ENCODE results near the gene NAA40.

NAA40 gene

DNA sequence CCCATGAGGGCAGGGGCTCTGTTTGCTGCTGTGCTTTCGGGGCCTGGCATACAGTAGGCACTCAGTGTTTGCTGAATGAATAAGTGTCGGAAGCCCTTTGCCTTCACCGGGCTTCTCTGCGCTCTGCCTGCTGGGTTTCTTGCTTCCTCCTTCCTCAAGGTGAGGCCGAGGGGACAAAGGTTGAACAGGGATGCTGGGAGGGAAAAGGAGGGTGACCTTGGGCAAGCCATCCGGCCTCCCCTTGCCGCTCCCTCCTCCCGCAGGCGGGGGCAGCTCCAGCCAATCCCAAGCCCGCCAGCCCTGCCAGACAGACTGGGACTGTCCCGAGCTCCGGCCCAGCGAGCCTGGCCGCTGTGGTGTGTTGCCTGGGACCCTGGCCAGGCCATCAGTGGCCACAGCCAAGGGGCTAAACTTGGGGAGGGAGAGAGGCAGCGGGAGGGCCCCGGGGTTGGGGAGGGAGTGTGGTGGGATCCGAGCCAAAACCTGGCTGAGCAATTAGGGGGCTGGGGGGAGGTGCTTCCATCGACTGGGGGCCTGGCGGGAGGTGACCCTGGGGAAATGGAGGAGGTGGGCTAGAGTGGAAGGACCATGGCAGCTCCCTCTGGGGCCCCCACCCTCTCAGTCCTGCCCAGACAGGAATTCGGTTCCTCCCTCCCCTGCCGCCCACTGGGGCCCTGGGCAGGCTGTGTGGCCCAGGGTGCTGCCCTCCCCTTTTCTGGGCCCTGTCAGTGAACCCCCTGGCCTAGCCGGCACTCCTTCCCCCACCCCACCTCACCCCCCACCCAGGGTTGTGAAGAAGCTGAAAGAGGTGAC lies 18.5 kb upstream of the NAA40 start:
- TF ChIP-seq, protein P1, sequence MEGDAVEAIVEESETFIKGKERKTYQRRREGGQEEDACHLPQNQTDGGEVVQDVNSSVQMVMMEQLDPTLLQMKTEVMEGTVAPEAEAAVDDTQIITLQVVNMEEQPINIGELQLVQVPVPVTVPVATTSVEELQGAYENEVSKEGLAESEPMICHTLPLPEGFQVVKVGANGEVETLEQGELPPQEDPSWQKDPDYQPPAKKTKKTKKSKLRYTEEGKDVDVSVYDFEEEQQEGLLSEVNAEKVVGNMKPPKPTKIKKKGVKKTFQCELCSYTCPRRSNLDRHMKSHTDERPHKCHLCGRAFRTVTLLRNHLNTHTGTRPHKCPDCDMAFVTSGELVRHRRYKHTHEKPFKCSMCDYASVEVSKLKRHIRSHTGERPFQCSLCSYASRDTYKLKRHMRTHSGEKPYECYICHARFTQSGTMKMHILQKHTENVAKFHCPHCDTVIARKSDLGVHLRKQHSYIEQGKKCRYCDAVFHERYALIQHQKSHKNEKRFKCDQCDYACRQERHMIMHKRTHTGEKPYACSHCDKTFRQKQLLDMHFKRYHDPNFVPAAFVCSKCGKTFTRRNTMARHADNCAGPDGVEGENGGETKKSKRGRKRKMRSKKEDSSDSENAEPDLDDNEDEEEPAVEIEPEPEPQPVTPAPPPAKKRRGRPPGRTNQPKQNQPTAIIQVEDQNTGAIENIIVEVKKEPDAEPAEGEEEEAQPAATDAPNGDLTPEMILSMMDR (IDR thresholded peaks at IDR 0.05) = no peak

DNA sequence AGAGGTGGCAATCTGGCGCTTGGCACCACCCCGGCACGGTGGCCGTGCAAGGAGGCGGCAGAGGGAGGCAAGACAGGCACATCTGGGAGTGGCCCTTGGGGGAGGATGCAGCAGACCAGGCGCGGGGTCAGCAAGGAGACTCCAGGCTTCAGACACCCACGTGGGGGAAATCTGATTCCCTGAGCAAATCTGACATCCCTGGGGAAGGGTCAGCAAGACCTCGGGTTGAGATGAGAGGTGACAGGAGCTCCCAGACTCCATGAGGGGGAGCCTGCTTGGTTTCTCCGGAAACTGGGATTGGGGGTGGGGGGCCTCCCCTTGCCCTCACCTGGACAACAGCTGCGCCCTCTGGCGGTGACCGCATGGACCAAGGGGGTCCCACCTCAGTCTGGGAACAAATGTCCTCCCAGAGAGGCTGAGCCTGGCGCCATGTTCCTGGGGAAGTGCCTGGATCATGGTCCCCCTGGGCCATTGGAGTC lies 17.8 kb upstream of the NAA40 start:
- TF ChIP-seq, protein P1 (IDR thresholded peaks at IDR 0.05) = no peak

DNA sequence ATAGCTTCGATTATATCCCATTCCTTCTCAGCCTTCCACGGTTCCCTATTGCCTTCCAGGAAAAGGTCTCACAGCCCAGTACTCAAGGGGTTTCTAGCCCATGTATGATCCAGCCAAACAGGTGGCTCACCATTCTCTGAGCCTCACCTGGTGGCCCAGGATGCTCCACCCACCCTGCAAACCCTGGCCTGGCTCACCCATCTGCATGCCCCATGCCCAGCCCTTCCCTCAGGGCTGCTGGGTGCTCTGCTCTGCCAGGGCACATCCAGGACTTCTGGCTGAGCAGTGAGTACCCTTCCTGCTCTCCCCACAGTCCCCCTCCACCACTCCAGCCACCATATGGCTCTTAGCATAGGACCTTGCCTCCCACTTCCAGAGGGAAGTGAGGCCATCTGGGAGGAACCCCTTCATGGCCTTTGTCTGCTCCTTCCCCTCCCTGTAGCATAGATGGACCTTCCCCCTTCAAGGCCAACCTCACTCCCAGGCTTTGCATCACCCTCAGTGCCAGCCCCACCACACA lies 16.1 kb upstream of the NAA40 start:
- TF ChIP-seq, protein P1 (IDR thresholded peaks at IDR 0.05) = no peak

DNA sequence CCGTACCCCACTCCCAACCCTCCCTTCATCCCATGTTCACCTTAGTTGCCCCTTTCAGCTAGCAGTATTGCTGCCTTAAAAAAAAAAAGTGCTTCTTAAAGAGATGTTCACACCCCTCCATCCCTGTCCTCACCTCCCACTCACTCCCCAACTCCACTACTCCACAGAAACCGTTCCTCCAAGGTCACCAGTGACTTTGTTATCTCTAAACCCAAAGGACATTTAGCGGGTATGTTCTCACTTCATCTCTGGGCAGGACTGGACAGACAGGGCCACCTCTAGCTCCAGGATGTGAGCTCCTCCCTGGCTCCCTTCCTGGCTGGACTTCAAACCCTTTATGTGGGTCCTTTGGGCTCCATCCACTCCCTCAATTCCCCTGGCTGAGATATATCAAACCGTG lies 15.5 kb upstream of the NAA40 start:
- TF ChIP-seq, protein P1 (IDR thresholded peaks at IDR 0.05) = no peak

DNA sequence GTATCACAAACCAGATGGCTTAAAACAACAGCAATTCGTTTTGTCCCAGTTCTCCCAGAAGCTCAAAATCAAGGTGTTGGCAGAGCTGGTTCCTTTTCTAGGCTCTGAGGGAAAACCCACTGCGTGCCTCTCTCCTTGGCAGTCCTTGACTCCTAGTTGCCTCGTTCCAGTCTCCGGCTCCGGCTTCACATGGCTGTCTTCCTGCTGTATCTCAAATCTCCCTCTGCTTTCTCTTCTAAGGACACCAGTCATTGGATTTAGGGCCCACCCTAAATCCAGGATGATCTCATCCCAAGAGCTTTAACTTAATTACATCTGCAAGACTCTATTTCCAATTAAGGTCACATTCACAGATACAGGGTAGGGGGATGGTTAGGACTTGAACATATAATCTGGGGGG lies 9.2 kb upstream of the NAA40 start:
- TF ChIP-seq, protein P1 (IDR thresholded peaks at IDR 0.05) = no peak

DNA sequence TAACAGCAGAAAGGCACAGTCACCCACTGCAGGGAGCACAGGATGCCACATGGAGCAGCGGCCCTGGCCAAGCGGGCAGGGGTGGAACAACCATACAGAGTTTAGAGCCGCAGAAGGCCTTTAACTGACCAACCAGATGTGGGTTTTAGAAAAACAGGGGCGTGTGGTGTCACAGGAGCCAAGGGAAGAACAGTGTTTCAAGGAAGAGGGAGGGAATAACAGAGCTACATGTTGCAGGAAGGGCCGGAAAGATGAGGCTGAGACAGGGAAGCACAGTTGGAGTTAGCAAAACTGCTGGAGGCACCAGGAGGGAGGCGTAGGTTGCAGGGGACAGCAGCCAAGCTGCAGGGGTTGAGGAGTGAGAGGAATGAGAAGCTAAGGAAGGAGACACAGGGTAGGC lies 7.8 kb upstream of the NAA40 start:
- TF ChIP-seq, protein P1 (IDR thresholded peaks at IDR 0.05) = no peak

DNA sequence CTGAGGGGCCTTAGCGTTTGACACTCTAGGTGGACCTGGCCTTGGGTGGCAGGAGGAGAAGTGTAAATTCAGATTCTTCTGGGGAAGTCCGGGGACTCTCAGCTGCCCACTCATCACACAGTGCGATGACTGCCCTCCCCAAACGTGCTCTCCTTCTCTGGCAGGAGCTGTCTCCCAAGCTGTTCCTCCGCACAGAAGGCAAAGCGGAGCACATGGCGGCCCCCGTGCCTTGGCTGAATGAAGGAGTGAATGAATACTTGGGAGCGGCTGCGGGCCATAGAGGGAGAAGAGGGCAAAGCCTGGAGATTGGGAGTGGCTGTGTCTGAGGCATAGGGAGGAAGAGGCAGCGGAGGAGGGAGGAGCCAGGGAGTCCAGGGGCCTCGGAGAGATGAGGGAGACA lies 6.9 kb upstream of the NAA40 start:
- TF ChIP-seq, protein P1 (IDR thresholded peaks at IDR 0.05) = no peak

Data from LNCAP (cell line).